ENCODE measurements around the gene PTPRN. TPM values are rescaled to one million over a fixed set of nuclear protein-coding genes. Genes with fewer than 3 reads are reported as not detected.

The PTPRN gene
- total RNA-seq, 1 donor from 2014 or later: not detected

GRCh38 chr2:219248845-219249202, 60.4 kb downstream of the PTPRN start:
- Histone ChIP-seq H3K27me3 (ENCODE audit: control insufficient read depth in 3 of 3, insufficient read depth in 3 of 3, low read length in 3 of 3) (no peaks in the 10 kb centered on the region), H3K4me1 (ENCODE audit: control insufficient read depth in 3 of 3, insufficient read depth in 3 of 3, low read length in 3 of 3) (peaks cover 72 to 95% (median 77%) of the 10 kb centered on the region in 3 donors), H3K27ac (ENCODE audit: low read depth, low read length) (peak overlapping the region; percentile 71), H3K36me3 (ENCODE audit: control insufficient read depth in 3 of 3, insufficient read depth in 3 of 3, low read length in 3 of 3) (peaks cover 40 to 48% (median 46%) of the 10 kb centered on the region in 3 donors), H3K9ac (ENCODE audit: low read depth in 1 of 3, low read length in 3 of 3) (peak overlapping the region; percentile 44 to 96 (median 63)), H3K4me3 (ENCODE audit: low read length in 3 of 3) (peak overlapping the region; percentile 17 to 92 (median 91)), H3K9me3 (ENCODE audit: control insufficient read depth in 3 of 3, low read length in 3 of 3) (no peaks in the 10 kb centered on the region)

- Histone ChIP-seq H3K9ac (ENCODE audit: low read depth in 1 of 3, low read length in 3 of 3) (peak overlapping the region in 1 of 3 donors; percentile 51), H3K9me3 (ENCODE audit: control insufficient read depth in 3 of 3, low read length in 3 of 3) (no peaks in the 10 kb centered on the region), H3K36me3 (ENCODE audit: control insufficient read depth in 3 of 3, insufficient read depth in 3 of 3, low read length in 3 of 3) (peaks cover 40 to 48% (median 46%) of the 10 kb centered on the region in 3 donors), H3K4me1 (ENCODE audit: control insufficient read depth in 3 of 3, insufficient read depth in 3 of 3, low read length in 3 of 3) (peaks cover 72 to 86% (median 75%) of the 10 kb centered on the region in 3 donors), H3K27me3 (ENCODE audit: control insufficient read depth in 3 of 3, insufficient read depth in 3 of 3, low read length in 3 of 3) (no peaks in the 10 kb centered on the region), H3K27ac (ENCODE audit: low read depth, low read length) (peak overlapping the region; percentile 34), H3K4me3 (ENCODE audit: low read length in 3 of 3) (peak overlapping the region in 1 of 3 donors; percentile 2)
These were observed 61.2 kb downstream of the PTPRN start for GRCh38 chr2:219247678-219248642.

- H3K4me3 ChIP-seq (ENCODE audit: low read length in 3 of 3): no peak overlapping the region
- no peak overlapping the region for H3K27ac ChIP-seq (ENCODE audit: low read depth, low read length)
- H3K9me3 ChIP-seq (ENCODE audit: control insufficient read depth in 3 of 3, low read length in 3 of 3): no peaks in the 10 kb centered on the region
- H3K27me3 ChIP-seq (ENCODE audit: control insufficient read depth in 3 of 3, insufficient read depth in 3 of 3, low read length in 3 of 3): no peaks in the 10 kb centered on the region
- peak overlapping the region in 1 of 3 donors; percentile 95 for H3K9ac ChIP-seq (ENCODE audit: low read depth in 1 of 3, low read length in 3 of 3)
- peaks cover 59 to 72% (median 65%) of the 10 kb centered on the region in 3 donors for H3K4me1 ChIP-seq (ENCODE audit: control insufficient read depth in 3 of 3, insufficient read depth in 3 of 3, low read length in 3 of 3)
- peaks cover 36 to 42% (median 42%) of the 10 kb centered on the region in 3 donors for H3K36me3 ChIP-seq (ENCODE audit: control insufficient read depth in 3 of 3, insufficient read depth in 3 of 3, low read length in 3 of 3)
These were observed 62.6 kb downstream of the PTPRN start for GRCh38 chr2:219246559-219246958.

- Histone ChIP-seq H3K27ac (ENCODE audit: low read depth, low read length) (peak overlapping the region; percentile 86), H3K4me1 (ENCODE audit: control insufficient read depth in 3 of 3, insufficient read depth in 3 of 3, low read length in 3 of 3) (peaks cover 52 to 65% (median 58%) of the 10 kb centered on the region in 3 donors)
These were observed 63.3 kb downstream of the PTPRN start for GRCh38 chr2:219245899-219246230.

GRCh38 chr2:219245148-219245898, 63.9 kb downstream of the PTPRN start, which contains the start of the genes GLB1L and STK16:
Gene GLB1L (minus strand): TSS chr2:219245444. CDS start chr2:219243573, 1,871 bp downstream.
Gene STK16 (plus strand): TSS chr2:219245479. CDS start chr2:219246000, 521 bp downstream.
- peaks cover 47 to 60% (median 53%) of the 10 kb centered on the region in 3 donors for H3K4me1 ChIP-seq (ENCODE audit: control insufficient read depth in 3 of 3, insufficient read depth in 3 of 3, low read length in 3 of 3)
- no peaks in the 10 kb centered on the region for H3K9me3 ChIP-seq (ENCODE audit: control insufficient read depth in 3 of 3, low read length in 3 of 3)

More at GRCh38 chr2:219245899-219246230, 63.3 kb downstream of the PTPRN start:
- H3K9me3 ChIP-seq (ENCODE audit: control insufficient read depth in 3 of 3, low read length in 3 of 3): no peaks in the 10 kb centered on the region
- peak overlapping the region; percentile 89 to 97 (median 95) for H3K4me3 ChIP-seq (ENCODE audit: low read length in 3 of 3)
- H3K36me3 ChIP-seq (ENCODE audit: control insufficient read depth in 3 of 3, insufficient read depth in 3 of 3, low read length in 3 of 3): peaks cover 29 to 35% (median 35%) of the 10 kb centered on the region in 3 donors
- H3K27me3 ChIP-seq (ENCODE audit: control insufficient read depth in 3 of 3, insufficient read depth in 3 of 3, low read length in 3 of 3): no peaks in the 10 kb centered on the region
- H3K9ac ChIP-seq (ENCODE audit: low read depth in 1 of 3, low read length in 3 of 3): peak overlapping the region; percentile 94 to 96 (median 95)

GRCh38 chr2:219244789-219245147, 64.4 kb downstream of the PTPRN start:
- no peaks in the 10 kb centered on the region for H3K27me3 ChIP-seq (ENCODE audit: control insufficient read depth in 3 of 3, insufficient read depth in 3 of 3, low read length in 3 of 3)
- peaks cover 42 to 54% (median 47%) of the 10 kb centered on the region in 3 donors for H3K4me1 ChIP-seq (ENCODE audit: control insufficient read depth in 3 of 3, insufficient read depth in 3 of 3, low read length in 3 of 3)
- H3K9me3 ChIP-seq (ENCODE audit: control insufficient read depth in 3 of 3, low read length in 3 of 3): no peaks in the 10 kb centered on the region
- H3K27ac ChIP-seq (ENCODE audit: low read depth, low read length): peak overlapping the region; percentile 86
- H3K4me3 ChIP-seq (ENCODE audit: low read length in 3 of 3): peak overlapping the region; percentile 89 to 97 (median 95)
- peak overlapping the region; percentile 94 to 96 (median 95) for H3K9ac ChIP-seq (ENCODE audit: low read depth in 1 of 3, low read length in 3 of 3)
- peaks cover 18 to 24% (median 24%) of the 10 kb centered on the region in 3 donors for H3K36me3 ChIP-seq (ENCODE audit: control insufficient read depth in 3 of 3, insufficient read depth in 3 of 3, low read length in 3 of 3)

More at GRCh38 chr2:219245148-219245898, 63.9 kb downstream of the PTPRN start, which contains the start of the genes GLB1L and STK16:
- H3K27ac ChIP-seq (ENCODE audit: low read depth, low read length): peak within 1 kb of the TSS; percentile 86
- peak within 1 kb of the TSS; percentile 89 to 97 (median 95) for H3K4me3 ChIP-seq (ENCODE audit: low read length in 3 of 3)
- peak within 1 kb of the TSS; percentile 94 to 96 (median 95) for H3K9ac ChIP-seq (ENCODE audit: low read depth in 1 of 3, low read length in 3 of 3)
- H3K27me3 ChIP-seq (ENCODE audit: control insufficient read depth in 3 of 3, insufficient read depth in 3 of 3, low read length in 3 of 3): no peaks in the 10 kb centered on the region
- peaks cover 23 to 30% (median 29%) of the 10 kb centered on the region in 3 donors for H3K36me3 ChIP-seq (ENCODE audit: control insufficient read depth in 3 of 3, insufficient read depth in 3 of 3, low read length in 3 of 3)

- Histone ChIP-seq H3K9ac (ENCODE audit: low read depth in 1 of 3, low read length in 3 of 3) (no peak overlapping the region), H3K4me1 (ENCODE audit: control insufficient read depth in 3 of 3, insufficient read depth in 3 of 3, low read length in 3 of 3) (peaks cover 28 to 40% (median 34%) of the 10 kb centered on the region in 3 donors), H3K27ac (ENCODE audit: low read depth, low read length) (no peak overlapping the region), H3K36me3 (ENCODE audit: control insufficient read depth in 3 of 3, insufficient read depth in 3 of 3, low read length in 3 of 3) (peaks cover 8 to 15% (median 11%) of the 10 kb centered on the region in 3 donors), H3K4me3 (ENCODE audit: low read length in 3 of 3) (peak overlapping the region in 2 of 3 donors; percentile 34 to 63), H3K27me3 (ENCODE audit: control insufficient read depth in 3 of 3, insufficient read depth in 3 of 3, low read length in 3 of 3) (no peaks in the 10 kb centered on the region), H3K9me3 (ENCODE audit: control insufficient read depth in 3 of 3, low read length in 3 of 3) (no peaks in the 10 kb centered on the region)
These were observed 65.9 kb downstream of the PTPRN start for GRCh38 chr2:219243291-219243761.

Small RNA genes within 50 kb of the gene (small RNA-seq; reads per million reads assigned to genes)
- gene AC053503.3 (not detected), gene MIR153-1 (0.07 reads per million)

Other genes with a start within 250 kb of the PTPRN start
- gene IHH, start 248.5 kb downstream of the PTPRN start, total RNA-seq: not detected
- gene NHEJ1, start 148.6 kb downstream of the PTPRN start, total RNA-seq: 15.1 TPM
- 0.52 TPM for gene SLC23A3, start 139.4 kb downstream of the PTPRN start, total RNA-seq
- gene CNPPD1, start 132.5 kb downstream of the PTPRN start, total RNA-seq: 27.1 TPM
- gene RETREG2, start 131.1 kb downstream of the PTPRN start, total RNA-seq: 35.5 TPM
- gene ZFAND2B, start 102.6 kb downstream of the PTPRN start, total RNA-seq: 11.5 TPM
- 25.6 TPM for gene ABCB6, start 90.4 kb downstream of the PTPRN start, total RNA-seq
- 16.7 TPM for gene ATG9A, start 79.8 kb downstream of the PTPRN start, total RNA-seq
- 27.7 TPM for gene ANKZF1, start 79.6 kb downstream of the PTPRN start, total RNA-seq
- gene GLB1L, start 64.0 kb downstream of the PTPRN start, total RNA-seq: 13.0 TPM
- 6.3 TPM for gene STK16, start 63.9 kb downstream of the PTPRN start, total RNA-seq
- not detected for gene TUBA4B, start 56.2 kb downstream of the PTPRN start, total RNA-seq
- gene TUBA4A, start 55.5 kb downstream of the PTPRN start, total RNA-seq: 30.8 TPM
- gene DNAJB2, start 30.0 kb downstream of the PTPRN start, total RNA-seq: 49.6 TPM
- not detected for gene RESP18, start 23.3 kb upstream of the PTPRN start, total RNA-seq
- gene DNPEP, start 78.5 kb upstream of the PTPRN start, total RNA-seq: 25.1 TPM
- 3,588 TPM for gene DES, start 109.0 kb upstream of the PTPRN start, total RNA-seq
- gene SPEG, start 125.4 kb upstream of the PTPRN start, total RNA-seq: 95.5 TPM
- gene GMPPA, start 189.5 kb upstream of the PTPRN start, total RNA-seq: 27.7 TPM
- gene ASIC4, start 205.1 kb upstream of the PTPRN start, total RNA-seq: not detected
- gene CHPF, start 234.4 kb upstream of the PTPRN start, total RNA-seq: 33.4 TPM
- gene TMEM198, start 234.6 kb upstream of the PTPRN start, total RNA-seq: 2.1 TPM

Data from skeletal muscle tissue (tissue), 5 donors.